ENCODE results near the gene SNTG2.
"Not testable (repeated sequence)": the region's sequence is repeated elsewhere in the genome, so short reads cannot be mapped to it uniquely, and the experiment has no call there.

The SNTG2 gene

GRCh38 chr2:1373830-1374229 is 423.2 kb downstream of the SNTG2 start:
- H3K9ac ChIP-seq (ENCODE audit: low read length): no peak overlapping the region

GRCh38 chr2:1374287-1374686 is 423.6 kb downstream of the SNTG2 start:
- H3K27ac ChIP-seq (ENCODE audit: low read depth, low read length): no peak overlapping the region
- no peaks in the 10 kb centered on the region for H3K27me3 ChIP-seq (ENCODE audit: control insufficient read depth in 1 of 2, insufficient read depth in 2 of 2, low read length in 2 of 2)
- H3K4me3 ChIP-seq (ENCODE audit: low read depth in 1 of 2, low read length in 2 of 2): no peak overlapping the region
- no peaks in the 10 kb centered on the region for H3K36me3 ChIP-seq (ENCODE audit: insufficient read depth, low read length)
- no peak overlapping the region for H3K9ac ChIP-seq (ENCODE audit: low read length)
- no peaks in the 10 kb centered on the region for H3K9me3 ChIP-seq (ENCODE audit: low read length)
- no peaks in the 10 kb centered on the region for H3K4me1 ChIP-seq (ENCODE audit: insufficient read depth, low read length)

More at GRCh38 chr2:1373830-1374229, 423.2 kb downstream of the SNTG2 start:
- Histone ChIP-seq H3K9me3 (ENCODE audit: low read length) (no peaks in the 10 kb centered on the region), H3K27me3 (ENCODE audit: control insufficient read depth in 1 of 2, insufficient read depth in 2 of 2, low read length in 2 of 2) (no peaks in the 10 kb centered on the region), H3K27ac (ENCODE audit: low read depth, low read length) (no peak overlapping the region), H3K4me1 (ENCODE audit: insufficient read depth, low read length) (no peaks in the 10 kb centered on the region), H3K36me3 (ENCODE audit: insufficient read depth, low read length) (no peaks in the 10 kb centered on the region), H3K4me3 (ENCODE audit: low read depth in 1 of 2, low read length in 2 of 2) (no peak overlapping the region)

- Histone ChIP-seq H3K9ac (ENCODE audit: low read length) (no peak overlapping the region), H3K9me3 (ENCODE audit: low read length) (no peaks in the 10 kb centered on the region), H3K36me3 (ENCODE audit: insufficient read depth, low read length) (no peaks in the 10 kb centered on the region), H3K27ac (ENCODE audit: low read depth, low read length) (no peak overlapping the region), H3K27me3 (ENCODE audit: control insufficient read depth in 1 of 2, insufficient read depth in 2 of 2, low read length in 2 of 2) (no peaks in the 10 kb centered on the region), H3K4me1 (ENCODE audit: insufficient read depth, low read length) (no peaks in the 10 kb centered on the region), H3K4me3 (ENCODE audit: low read depth in 1 of 2, low read length in 2 of 2) (no peak overlapping the region)
Observed at GRCh38 chr2:1375794-1376193, 425.1 kb downstream of the SNTG2 start.

- Histone ChIP-seq H3K9me3 (ENCODE audit: low read length) (no peaks in the 10 kb centered on the region), H3K36me3 (ENCODE audit: insufficient read depth, low read length) (no peaks in the 10 kb centered on the region), H3K27me3 (ENCODE audit: control insufficient read depth in 1 of 2, insufficient read depth in 2 of 2, low read length in 2 of 2) (no peaks in the 10 kb centered on the region), H3K4me1 (ENCODE audit: insufficient read depth, low read length) (no peaks in the 10 kb centered on the region), H3K4me3 (ENCODE audit: low read depth in 1 of 2, low read length in 2 of 2) (no peak overlapping the region), H3K27ac (ENCODE audit: low read depth, low read length) (no peak overlapping the region), H3K9ac (ENCODE audit: low read length) (no peak overlapping the region)
Observed at GRCh38 chr2:1377473-1377872, 426.8 kb downstream of the SNTG2 start.

- no peaks in the 10 kb centered on the region for H3K27me3 ChIP-seq (ENCODE audit: control insufficient read depth in 1 of 2, insufficient read depth in 2 of 2, low read length in 2 of 2)
- no peaks in the 10 kb centered on the region for H3K36me3 ChIP-seq (ENCODE audit: insufficient read depth, low read length)
- H3K4me3 ChIP-seq (ENCODE audit: low read depth in 1 of 2, low read length in 2 of 2): no peak overlapping the region
- no peak overlapping the region for H3K27ac ChIP-seq (ENCODE audit: low read depth, low read length)
- no peaks in the 10 kb centered on the region for H3K4me1 ChIP-seq (ENCODE audit: insufficient read depth, low read length)
- no peak overlapping the region for H3K9ac ChIP-seq (ENCODE audit: low read length)
- no peaks in the 10 kb centered on the region for H3K9me3 ChIP-seq (ENCODE audit: low read length)
Observed at GRCh38 chr2:1378456-1379150, 428.0 kb downstream of the SNTG2 start.

- H3K9me3 ChIP-seq (ENCODE audit: low read length): no peaks in the 10 kb centered on the region
- no peak overlapping the region for H3K27ac ChIP-seq (ENCODE audit: low read depth, low read length)
- no peaks in the 10 kb centered on the region for H3K4me1 ChIP-seq (ENCODE audit: insufficient read depth, low read length)
- H3K36me3 ChIP-seq (ENCODE audit: insufficient read depth, low read length): no peaks in the 10 kb centered on the region
- no peaks in the 10 kb centered on the region for H3K27me3 ChIP-seq (ENCODE audit: control insufficient read depth in 1 of 2, insufficient read depth in 2 of 2, low read length in 2 of 2)
- H3K9ac ChIP-seq (ENCODE audit: low read length): no peak overlapping the region
- no peak overlapping the region for H3K4me3 ChIP-seq (ENCODE audit: low read depth in 1 of 2, low read length in 2 of 2)
Observed at GRCh38 chr2:1381644-1382043, 431.0 kb downstream of the SNTG2 start.

- not testable (repeated sequence) for H3K27me3 ChIP-seq (ENCODE audit: control insufficient read depth in 1 of 2, insufficient read depth in 2 of 2, low read length in 2 of 2); H3K4me1 ChIP-seq (ENCODE audit: insufficient read depth, low read length); H3K36me3 ChIP-seq (ENCODE audit: insufficient read depth, low read length); H3K9me3 ChIP-seq (ENCODE audit: low read length); H3K9ac ChIP-seq (ENCODE audit: low read length); H3K27ac ChIP-seq (ENCODE audit: low read depth, low read length); H3K4me3 ChIP-seq (ENCODE audit: low read depth in 1 of 2, low read length in 2 of 2)
Observed at GRCh38 chr2:1387954-1388725, 437.5 kb downstream of the SNTG2 start.

GRCh38 chr2:1390118-1390517 is 439.5 kb downstream of the SNTG2 start:
- H3K9me3 ChIP-seq (ENCODE audit: low read length); H3K4me1 ChIP-seq (ENCODE audit: insufficient read depth, low read length); H3K27me3 ChIP-seq (ENCODE audit: control insufficient read depth in 1 of 2, insufficient read depth in 2 of 2, low read length in 2 of 2); H3K36me3 ChIP-seq (ENCODE audit: insufficient read depth, low read length); H3K4me3 ChIP-seq (ENCODE audit: low read depth in 1 of 2, low read length in 2 of 2); H3K27ac ChIP-seq (ENCODE audit: low read depth, low read length); H3K9ac ChIP-seq (ENCODE audit: low read length): not testable (repeated sequence)

GRCh38 chr2:1393321-1393720 is 442.7 kb downstream of the SNTG2 start:
- no peak overlapping the region for H3K27ac ChIP-seq (ENCODE audit: low read depth, low read length)
- no peak overlapping the region for H3K4me3 ChIP-seq (ENCODE audit: low read depth in 1 of 2, low read length in 2 of 2)
- no peaks in the 10 kb centered on the region for H3K36me3 ChIP-seq (ENCODE audit: insufficient read depth, low read length)
- no peak overlapping the region for H3K9ac ChIP-seq (ENCODE audit: low read length)
- H3K27me3 ChIP-seq (ENCODE audit: control insufficient read depth in 1 of 2, insufficient read depth in 2 of 2, low read length in 2 of 2): no peaks in the 10 kb centered on the region
- H3K9me3 ChIP-seq (ENCODE audit: low read length): no peaks in the 10 kb centered on the region
- no peaks in the 10 kb centered on the region for H3K4me1 ChIP-seq (ENCODE audit: insufficient read depth, low read length)

- no peaks in the 10 kb centered on the region for H3K4me1 ChIP-seq (ENCODE audit: insufficient read depth, low read length)
- no peak overlapping the region for H3K4me3 ChIP-seq (ENCODE audit: low read depth in 1 of 2, low read length in 2 of 2)
- H3K27ac ChIP-seq (ENCODE audit: low read depth, low read length): no peak overlapping the region
- no peaks in the 10 kb centered on the region for H3K36me3 ChIP-seq (ENCODE audit: insufficient read depth, low read length)
- no peaks in the 10 kb centered on the region for H3K27me3 ChIP-seq (ENCODE audit: control insufficient read depth in 1 of 2, insufficient read depth in 2 of 2, low read length in 2 of 2)
- H3K9me3 ChIP-seq (ENCODE audit: low read length): no peaks in the 10 kb centered on the region
- H3K9ac ChIP-seq (ENCODE audit: low read length): no peak overlapping the region
Observed at GRCh38 chr2:1394709-1395408, 444.2 kb downstream of the SNTG2 start.

- Histone ChIP-seq H3K27me3 (ENCODE audit: control insufficient read depth in 1 of 2, insufficient read depth in 2 of 2, low read length in 2 of 2) (no peaks in the 10 kb centered on the region), H3K4me1 (ENCODE audit: insufficient read depth, low read length) (no peaks in the 10 kb centered on the region), H3K9ac (ENCODE audit: low read length) (no peak overlapping the region), H3K27ac (ENCODE audit: low read depth, low read length) (no peak overlapping the region), H3K36me3 (ENCODE audit: insufficient read depth, low read length) (no peaks in the 10 kb centered on the region), H3K4me3 (ENCODE audit: low read depth in 1 of 2, low read length in 2 of 2) (no peak overlapping the region), H3K9me3 (ENCODE audit: low read length) (no peaks in the 10 kb centered on the region)
Observed at GRCh38 chr2:1397350-1397749, 446.7 kb downstream of the SNTG2 start.
